Vagina (tissue), 2 donors: ENCODE results near the gene DNAH9.

Experiments
- POLR2A ChIP-seq, 2 donors: fragments of 450-650 bp; IDR thresholded peaks; one replicate each; pipeline ENCODE4 v1.6.1; 2017; ENCODE audit warnings: antibody characterized with exemption in 2 of 2, mild to moderate bottlenecking in 2 of 2, moderate library complexity in 2 of 2
- POLR2AphosphoS5 ChIP-seq, 2 donors: sonication (generic); formaldehyde crosslinking; IDR thresholded peaks; one replicate each; pipeline ENCODE4 v1.9.0; 2017; ENCODE audit warnings: antibody characterized with exemption in 2 of 2, mild to moderate bottlenecking in 2 of 2, low read depth in 1 of 2; ENCODE audit not compliant: insufficient read depth in 1 of 2
- TF ChIP-seq, protein P1 (sequence below), 3 experiments: fragments of 450-650 bp in 2 of 3; fragments of 200-600 bp in 1 of 3; sonication (generic) in 1 of 3; IDR thresholded peaks; one replicate each; pipeline ENCODE4 v1.5.1; 2017 to 2019; ENCODE audit warnings: antibody characterized with exemption in 3 of 3, mild to moderate bottlenecking in 2 of 3, moderate library complexity in 2 of 3

DNA sequence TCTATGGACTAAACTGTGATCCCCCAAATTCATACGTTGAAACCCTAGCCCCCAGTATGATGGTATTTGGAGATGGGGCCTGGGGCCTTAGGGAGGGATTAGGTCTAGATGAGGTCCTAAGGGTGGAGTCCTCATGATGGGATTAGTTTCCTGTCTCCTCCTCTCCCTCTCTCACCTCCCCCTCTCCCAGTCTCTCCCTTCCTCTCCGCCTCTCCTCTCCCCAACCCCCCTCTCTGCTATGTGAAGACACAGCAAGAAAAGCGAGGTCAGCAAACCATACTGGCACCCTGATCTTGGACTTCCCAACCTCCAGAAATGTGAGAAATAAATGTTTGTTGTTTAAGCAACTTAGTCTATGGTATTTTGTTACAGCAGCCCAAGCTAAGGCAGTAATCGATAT, 383.6 kb downstream of the DNAH9 start:
- TF ChIP-seq POLR2AphosphoS5 (IDR thresholded peaks at IDR 0.05; ENCODE audit: insufficient read depth in 1 of 2, low read depth in 1 of 2) (no peak), POLR2A (IDR thresholded peaks at IDR 0.05) (no peak)
- TF ChIP-seq, protein P1, sequence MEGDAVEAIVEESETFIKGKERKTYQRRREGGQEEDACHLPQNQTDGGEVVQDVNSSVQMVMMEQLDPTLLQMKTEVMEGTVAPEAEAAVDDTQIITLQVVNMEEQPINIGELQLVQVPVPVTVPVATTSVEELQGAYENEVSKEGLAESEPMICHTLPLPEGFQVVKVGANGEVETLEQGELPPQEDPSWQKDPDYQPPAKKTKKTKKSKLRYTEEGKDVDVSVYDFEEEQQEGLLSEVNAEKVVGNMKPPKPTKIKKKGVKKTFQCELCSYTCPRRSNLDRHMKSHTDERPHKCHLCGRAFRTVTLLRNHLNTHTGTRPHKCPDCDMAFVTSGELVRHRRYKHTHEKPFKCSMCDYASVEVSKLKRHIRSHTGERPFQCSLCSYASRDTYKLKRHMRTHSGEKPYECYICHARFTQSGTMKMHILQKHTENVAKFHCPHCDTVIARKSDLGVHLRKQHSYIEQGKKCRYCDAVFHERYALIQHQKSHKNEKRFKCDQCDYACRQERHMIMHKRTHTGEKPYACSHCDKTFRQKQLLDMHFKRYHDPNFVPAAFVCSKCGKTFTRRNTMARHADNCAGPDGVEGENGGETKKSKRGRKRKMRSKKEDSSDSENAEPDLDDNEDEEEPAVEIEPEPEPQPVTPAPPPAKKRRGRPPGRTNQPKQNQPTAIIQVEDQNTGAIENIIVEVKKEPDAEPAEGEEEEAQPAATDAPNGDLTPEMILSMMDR (IDR thresholded peaks at IDR 0.05) = no peak
